MCF 10A (cell line): ENCODE data around the gene UBE2A. TPM values are rescaled to one million over a fixed set of nuclear protein-coding genes. Genes with fewer than 3 reads are reported as not detected.

Source experiments
- BruUV-seq: library from RNA; stranded (reverse); fragments of 400-500 nt; replicated peaks from 2 replicates; lab custom pipeline; 2021; lab: Mats Ljungman, UMichigan
- CTCF ChIA-PET: fragments of 300-600 bp; sonication (Branson Sonifier 250); formaldehyde crosslinking; extraction: SDS; loops from one replicate; lab custom pipeline; 2021; ENCODE audit warnings: antibody characterized with exemption, inconsistent platforms; lab: Yijun Ruan, JAX
- POLR2A ChIA-PET: fragments of 300-600, 350-650 bp; sonication (Branson Sonifier 250); formaldehyde crosslinking; extraction: SDS; loops from one replicate; lab custom pipeline; 2020; ENCODE audit warnings: antibody characterized with exemption, inconsistent platforms; lab: Yijun Ruan, JAX
- DNase-seq: peaks from one replicate; pipeline ENCODE4 v3.0.0-alpha.2; 2018; ENCODE audit not compliant: unreplicated experiment
- H3K27ac Mint-ChIP-seq: one replicate; pipeline ENCODE4 v1.8.0; 2022; ENCODE audit warnings: mild to moderate bottlenecking, low read depth, mixed read lengths; ENCODE audit not compliant: unreplicated experiment
- H3K27me3 Mint-ChIP-seq: one replicate; pipeline ENCODE4 v1.8.0; 2022; ENCODE audit warnings: mixed read lengths; ENCODE audit not compliant: insufficient read depth, unreplicated experiment
- H3K36me3 Mint-ChIP-seq: one replicate; pipeline ENCODE4 v1.8.0; 2022; ENCODE audit warnings: mild to moderate bottlenecking, moderate library complexity, mixed read lengths; ENCODE audit not compliant: insufficient read depth, unreplicated experiment
- H3K4me1 Mint-ChIP-seq: one replicate; pipeline ENCODE4 v1.8.0; 2022; ENCODE audit warnings: mixed read lengths; ENCODE audit not compliant: insufficient read depth, unreplicated experiment
- H3K4me3 Mint-ChIP-seq: one replicate; pipeline ENCODE4 v1.8.0; 2022; ENCODE audit warnings: mild to moderate bottlenecking, moderate library complexity, mixed read lengths; ENCODE audit not compliant: unreplicated experiment
- H3K9me3 Mint-ChIP-seq: one replicate; pipeline ENCODE4 v1.8.0; 2022; ENCODE audit warnings: mixed read lengths; ENCODE audit not compliant: unreplicated experiment
- intact Hi-C: fragments of 100-400 bp; cut with micrococcal nuclease; formaldehyde crosslinking; loops from 2 replicates; pipeline ENCODE4 v1.14.1; 2022
- total RNA-seq: library from RNA; stranded (reverse); gene quantifications from 2 replicates; pipeline ENCODE4 v1.2.3, GENCODE V29; 2022
- TF ChIP-seq, protein P1 (sequence below): fragments of 200-600 bp; IDR thresholded peaks from one replicate; pipeline ENCODE4 v1.8.0; 2022; ENCODE audit warnings: antibody characterized with exemption, mild to moderate bottlenecking; ENCODE audit not compliant: unreplicated experiment

UBE2A gene
- total RNA-seq, 1 experiment from 2014 or later, result 52.2 TPM

DNA sequence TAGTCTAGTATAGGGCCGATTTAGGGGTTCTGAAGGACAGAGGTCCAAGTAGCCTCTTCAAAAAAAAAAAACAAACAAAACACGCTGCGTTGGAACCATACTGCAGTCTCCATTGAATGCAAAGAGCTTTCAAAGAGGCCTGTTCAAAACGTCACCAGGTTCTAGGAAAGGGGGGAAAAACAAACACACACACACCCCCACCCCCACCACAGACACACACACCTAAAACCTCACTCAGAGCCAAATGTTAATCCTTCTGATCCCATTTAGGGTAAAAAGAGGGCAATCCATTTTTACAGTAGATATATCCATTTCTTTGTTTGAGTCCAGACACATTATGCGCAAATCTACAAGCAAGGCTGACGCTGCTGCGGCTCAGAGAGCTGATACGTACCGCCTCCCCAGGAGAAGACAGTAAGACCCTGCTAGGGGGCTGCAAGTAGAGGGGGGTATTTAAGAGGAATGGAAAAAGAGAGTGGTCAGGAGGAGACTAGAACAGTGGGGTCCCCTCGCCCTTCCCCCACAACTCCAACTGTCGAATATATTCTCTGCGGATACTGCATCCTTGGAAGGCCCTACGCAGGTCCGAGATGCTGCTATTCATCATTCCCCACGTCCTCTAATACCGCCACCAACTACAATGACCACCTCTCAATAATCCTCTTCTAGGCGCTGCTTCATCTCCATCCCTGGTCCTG, 30.6 kb downstream of the UBE2A start:
- BruUV-seq, result no TSS peak
- H3K36me3 Mint-ChIP-seq, result peaks cover 4% of the 10 kb centered on the region
- peak overlapping the region; percentile 88 for H3K4me3 Mint-ChIP-seq
- DNase-seq, result no peak
- intact Hi-C loops, result no loop called here
- H3K27me3 Mint-ChIP-seq, result no peaks in the 10 kb centered on the region
- no peaks in the 10 kb centered on the region for H3K9me3 Mint-ChIP-seq
- peak overlapping the region; percentile 36 for H3K27ac Mint-ChIP-seq
- peaks cover 4% of the 10 kb centered on the region for H3K4me1 Mint-ChIP-seq
- TF ChIP-seq, protein P1, sequence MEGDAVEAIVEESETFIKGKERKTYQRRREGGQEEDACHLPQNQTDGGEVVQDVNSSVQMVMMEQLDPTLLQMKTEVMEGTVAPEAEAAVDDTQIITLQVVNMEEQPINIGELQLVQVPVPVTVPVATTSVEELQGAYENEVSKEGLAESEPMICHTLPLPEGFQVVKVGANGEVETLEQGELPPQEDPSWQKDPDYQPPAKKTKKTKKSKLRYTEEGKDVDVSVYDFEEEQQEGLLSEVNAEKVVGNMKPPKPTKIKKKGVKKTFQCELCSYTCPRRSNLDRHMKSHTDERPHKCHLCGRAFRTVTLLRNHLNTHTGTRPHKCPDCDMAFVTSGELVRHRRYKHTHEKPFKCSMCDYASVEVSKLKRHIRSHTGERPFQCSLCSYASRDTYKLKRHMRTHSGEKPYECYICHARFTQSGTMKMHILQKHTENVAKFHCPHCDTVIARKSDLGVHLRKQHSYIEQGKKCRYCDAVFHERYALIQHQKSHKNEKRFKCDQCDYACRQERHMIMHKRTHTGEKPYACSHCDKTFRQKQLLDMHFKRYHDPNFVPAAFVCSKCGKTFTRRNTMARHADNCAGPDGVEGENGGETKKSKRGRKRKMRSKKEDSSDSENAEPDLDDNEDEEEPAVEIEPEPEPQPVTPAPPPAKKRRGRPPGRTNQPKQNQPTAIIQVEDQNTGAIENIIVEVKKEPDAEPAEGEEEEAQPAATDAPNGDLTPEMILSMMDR, result no peak
- ChIA-PET CTCF (interaction anchor here (0.6 to 1.6 kb wide), 4 partner anchors 9 to 154 kb away, joined by 3 to 4 read pairs (median 3); partner anchors contain the start of gene SOWAHD), POLR2A (interaction anchor here (1.0 to 6.6 kb wide), 6 partner anchors 29 to 187 kb away, joined by 3 to 48 read pairs (median 8); partner anchors contain the start of genes RPL39, SLC25A5 and UBE2A)

DNA sequence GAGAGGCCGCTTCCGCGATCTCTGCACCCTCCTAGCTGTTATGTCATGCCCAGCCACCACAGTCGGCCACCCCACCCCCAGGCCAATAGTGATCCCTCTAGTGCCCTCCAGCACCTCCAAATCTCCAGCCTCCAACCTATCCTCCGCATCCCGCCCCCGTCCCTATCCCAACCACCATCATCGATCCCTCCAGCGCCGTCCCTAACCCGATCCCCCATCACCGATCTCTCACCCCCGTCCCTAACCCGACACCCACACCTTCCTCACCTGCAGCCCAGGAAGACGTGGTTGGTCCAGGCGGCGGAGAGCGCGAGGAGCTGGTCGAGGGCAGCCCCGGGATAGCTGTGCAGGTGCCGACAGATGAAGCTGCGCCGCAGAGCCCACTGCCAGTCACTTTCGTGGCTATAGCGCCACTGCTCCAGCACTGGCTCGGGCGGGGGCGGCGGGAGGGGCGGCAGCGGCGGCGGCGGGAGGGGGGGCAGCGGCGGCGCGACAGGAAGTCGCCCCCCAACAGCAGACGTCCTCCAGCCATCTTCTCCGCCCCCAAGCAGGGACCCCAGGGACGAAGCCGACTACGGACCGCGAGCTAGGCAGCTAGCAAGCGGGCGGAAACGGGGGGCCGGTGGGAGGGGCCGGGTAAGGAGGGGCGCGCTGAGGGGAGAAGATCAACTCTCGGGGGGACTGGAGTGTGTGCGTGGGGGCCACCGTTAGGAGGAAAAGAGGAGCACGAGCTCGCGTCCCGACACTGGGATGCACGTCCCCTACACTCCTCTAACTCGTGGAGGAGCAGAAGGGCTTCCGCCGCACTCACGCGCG, 31.3 kb downstream of the UBE2A start:
- TF ChIP-seq, protein P1, result no peak
- Mint-ChIP-seq H3K36me3 (no peaks in the 10 kb centered on the region), H3K27ac (peak overlapping the region; percentile 91), H3K4me1 (peaks cover 4% of the 10 kb centered on the region), H3K27me3 (no peaks in the 10 kb centered on the region), H3K9me3 (no peaks in the 10 kb centered on the region), H3K4me3 (peak overlapping the region; percentile 88)
- peak; percentile 14 for DNase-seq
- no TSS peak for BruUV-seq
- ChIA-PET POLR2A (interaction anchor here (0.6 to 6.6 kb wide), 14 partner anchors 22 to 956 kb away, joined by 3 to 48 read pairs (median 4); partner anchors contain the start of genes RPL39, SLC25A5, STEEP1 and UBE2A), CTCF (interaction anchor here (0.6 to 1.6 kb wide), 3 partner anchors 147 to 1486 kb away, joined by 3 read pairs; partner anchors contain the start of gene SOWAHD)
- intact Hi-C loops, result loop anchor here (1.0 kb wide), 1 partner anchor 89 kb away; no protein-coding TSS in a partner anchor

DNA sequence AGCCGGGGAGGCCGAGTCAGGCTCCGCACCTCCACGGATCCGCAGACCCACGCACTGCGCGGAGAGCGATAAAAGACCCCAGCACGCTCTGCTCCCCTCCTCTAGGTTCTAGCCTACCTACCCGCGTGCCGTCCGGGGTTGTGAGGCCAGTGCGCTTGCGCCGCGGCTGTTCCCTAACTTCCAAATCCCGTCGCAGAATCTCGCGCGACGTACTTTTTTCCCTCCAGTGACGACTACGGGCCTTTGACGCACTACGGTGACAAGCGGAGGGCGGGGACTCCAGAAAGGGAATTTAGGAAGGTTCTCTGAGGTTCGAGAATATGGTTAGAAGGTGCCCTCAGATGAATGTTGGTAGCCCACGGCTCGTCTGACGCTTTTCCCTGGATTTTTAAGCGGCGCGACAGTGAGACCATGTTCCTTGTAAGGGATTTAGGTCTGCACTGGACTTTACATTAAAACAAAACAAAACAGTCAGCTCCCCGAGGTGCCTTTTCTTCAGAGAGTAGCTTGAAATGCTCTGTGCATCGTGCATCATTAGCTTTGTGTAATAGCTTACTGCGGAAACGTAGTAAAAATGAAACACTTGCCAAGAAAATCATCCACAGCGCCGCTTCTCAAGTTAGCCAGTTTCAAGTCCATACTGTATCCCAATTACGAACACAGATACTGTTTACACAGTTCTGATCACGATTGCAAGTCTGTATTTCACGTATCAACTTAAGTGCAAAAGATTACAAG, 32.1 kb downstream of the UBE2A start, which contains the start of gene NKRF:
NKRF (minus strand) TSS at position 145 of the 738 bp plus-strand sequence.
- intact Hi-C loops, result loop anchor here (1.0 kb wide), 1 partner anchor 90 kb away; no protein-coding TSS in a partner anchor
- H3K27ac Mint-ChIP-seq, result peak within 1 kb of the TSS; percentile 91
- peaks cover 4% of the 10 kb centered on the region for H3K4me1 Mint-ChIP-seq
- H3K9me3 Mint-ChIP-seq, result no peaks in the 10 kb centered on the region
- H3K27me3 Mint-ChIP-seq, result no peaks in the 10 kb centered on the region
- peak; percentile 89 for DNase-seq
- no peaks in the 10 kb centered on the region for H3K36me3 Mint-ChIP-seq
- no TSS peak for BruUV-seq
- TF ChIP-seq, protein P1, result no peak
- POLR2A ChIA-PET, result interaction anchor here (0.6 to 6.6 kb wide), 16 partner anchors 23 to 955 kb away, joined by 3 to 48 read pairs (median 4); partner anchors contain the start of genes RPL39, SLC25A5, SOWAHD and STEEP1
- H3K4me3 Mint-ChIP-seq, result peak within 1 kb of the TSS; percentile 88
- CTCF ChIA-PET, result interaction anchor here (0.6 to 1.6 kb wide), 3 partner anchors 10 to 152 kb away, joined by 3 read pairs; partner anchors contain the start of gene SOWAHD
